Measurements from ENCODE around the gene WDFY2.

GRCh38 chr13:51562011-51562671 lies 22.1 kb upstream of the WDFY2 start:
- TF ChIP-seq POLR2A (IDR thresholded peaks at IDR 0.05) (no peak), CTCF (IDR thresholded peaks at IDR 0.05) (no peak)
